Endothelial cell of umbilical vein (primary cell): ENCODE results near the gene UBASH3A. TPM values are rescaled to one million over a fixed set of nuclear protein-coding genes. Genes with fewer than 3 reads are reported as not detected.

Experiments used
- BruUV-seq: library from RNA; stranded (reverse); fragments of 400-500 nt; replicated peaks from 2 replicates; lab custom pipeline; 2021; lab: Mats Ljungman, UMichigan
- CTCF ChIA-PET: fragments of 300-600, 350-600 bp; sonication (Branson Sonifier 250); formaldehyde crosslinking; loops from one replicate; lab custom pipeline; 2021; ENCODE audit warnings: antibody characterized with exemption, inconsistent platforms; lab: Charles Lee
- POLR2A ChIA-PET: fragments of 300-600, 350-600 bp; sonication (Branson Sonifier 250); formaldehyde crosslinking; loops from one replicate; lab custom pipeline; 2021; ENCODE audit warnings: antibody characterized with exemption, inconsistent platforms; lab: Charles Lee
- DNase-seq: peaks from one replicate; pipeline ENCODE4 v3.0.0-alpha.2; 2011; ENCODE audit warnings: low read depth, low spot score
- FAIRE-seq: peaks from 2 replicates; lab custom pipeline; 2011; peaks lifted over from hg19 to GRCh38; lab: Jason Lieb, UNC
- H2AFZ ChIP-seq: 2 replicates; pipeline ENCODE4 v1.6.0; 2012; ENCODE audit warnings: low read depth, low read length, control low read depth, inconsistent platforms
- H3K27ac ChIP-seq: 2 replicates; pipeline ENCODE4 v1.5.1; 2011; ENCODE audit warnings: low read depth, mild to moderate bottlenecking, control low read depth, low read length, moderate library complexity; ENCODE audit not compliant: insufficient read depth
- H3K27me3 ChIP-seq, 2 experiments: 2 replicates each; pipeline versions ENCODE4 v1.6.0 to v1.6.1; 2011; ENCODE audit warnings: low read length in 2 of 2, mixed read lengths in 1 of 2; ENCODE audit not compliant: control insufficient read depth in 2 of 2, insufficient read depth in 2 of 2
- H3K36me3 ChIP-seq, 2 experiments: 2 replicates in 1 of 2; 3 replicates in 1 of 2; pipeline ENCODE4 v1.5.1; 2011; ENCODE audit warnings: low read length in 2 of 2, mild to moderate bottlenecking in 1 of 2, moderate library complexity in 1 of 2; ENCODE audit not compliant: control insufficient read depth in 2 of 2, insufficient read depth in 2 of 2; ENCODE audit errors: extremely low read depth in 1 of 2
- H3K4me1 ChIP-seq: 3 replicates; pipeline ENCODE4 v1.5.1; 2011; ENCODE audit warnings: mild to moderate bottlenecking, low read length; ENCODE audit not compliant: control insufficient read depth, insufficient read depth; ENCODE audit errors: extremely low read depth
- H3K4me2 ChIP-seq: 2 replicates; pipeline ENCODE4 v1.6.1; 2011; ENCODE audit warnings: low read length, control low read depth, mixed read lengths; ENCODE audit not compliant: insufficient read depth
- H3K4me3 ChIP-seq, 3 experiments: fragments of 200-600 bp in 1 of 3; sonication (generic), shearing (Covaris generic) in 1 of 3; replicated peaks in 1 of 3; 2 replicates each; pipeline ENCODE4 v1.5.1; 2011 to 2016; ENCODE audit warnings: control low read depth in 3 of 3, low read length in 3 of 3, mild to moderate bottlenecking in 2 of 3, inconsistent platforms in 1 of 3, low read depth in 1 of 3, moderate library complexity in 1 of 3; ENCODE audit not compliant: insufficient read depth in 1 of 3
- H3K79me2 ChIP-seq: 2 replicates; pipeline ENCODE4 v1.6.0; 2012; ENCODE audit warnings: low read length, inconsistent platforms; ENCODE audit not compliant: control insufficient read depth, insufficient read depth
- H3K9ac ChIP-seq: replicated peaks from 2 replicates; pipeline ENCODE3; 2011; ENCODE audit warnings: low read length, control low read depth; ENCODE audit not compliant: insufficient read depth; ENCODE audit errors: extremely low read depth
- H3K9me1 ChIP-seq: replicated peaks from 3 replicates; pipeline ENCODE4 v1.6.0; 2011; ENCODE audit warnings: mild to moderate bottlenecking, low read length; ENCODE audit not compliant: control insufficient read depth, insufficient read depth; ENCODE audit errors: extremely low read depth
- H3K9me3 ChIP-seq: replicated peaks from 2 replicates; pipeline ENCODE4 v1.5.1; 2012; ENCODE audit warnings: low read length, inconsistent platforms; ENCODE audit not compliant: control insufficient read depth, insufficient read depth
- H4K20me1 ChIP-seq: replicated peaks from 2 replicates; pipeline ENCODE3; 2011; ENCODE audit warnings: mild to moderate bottlenecking, low read length; ENCODE audit not compliant: control insufficient read depth, insufficient read depth; ENCODE audit errors: extremely low read depth
- EZH2 ChIP-seq: IDR thresholded peaks from 2 replicates; pipeline ENCODE4 v1.6.1; 2012; ENCODE audit warnings: borderline replicate concordance, low read depth, mild to moderate bottlenecking, moderate library complexity, low read length, inconsistent platforms; ENCODE audit not compliant: severe bottlenecking
- FOS ChIP-seq: IDR thresholded peaks from 2 replicates; pipeline ENCODE4 v1.6.1; 2011; ENCODE audit warnings: mild to moderate bottlenecking, low read length, moderate library complexity, borderline replicate concordance; ENCODE audit not compliant: insufficient read depth
- GATA2 ChIP-seq: IDR thresholded peaks from 2 replicates; pipeline ENCODE4 v1.7.0; 2011; ENCODE audit warnings: low read depth, mild to moderate bottlenecking, moderate library complexity, mixed read lengths, low read length; ENCODE audit not compliant: insufficient read length, insufficient read depth
- JUN ChIP-seq: IDR thresholded peaks from 2 replicates; pipeline ENCODE4 v1.6.1; 2011; ENCODE audit warnings: borderline replicate concordance, low read depth; ENCODE audit not compliant: insufficient read length, insufficient read depth
- MYC ChIP-seq: IDR thresholded peaks from one replicate; pipeline ENCODE4 v1.6.1; 2011; ENCODE audit warnings: mild to moderate bottlenecking, low read depth, low read length
- POLR2A ChIP-seq: IDR thresholded peaks from 2 replicates; pipeline ENCODE4 v1.6.1; 2012; ENCODE audit warnings: low read depth, mild to moderate bottlenecking, control low read depth, low read length
- POLR2AphosphoS5 ChIP-seq: IDR thresholded peaks from 2 replicates; pipeline ENCODE4 v1.6.1; 2012; ENCODE audit warnings: low read depth, mild to moderate bottlenecking, control low read depth, low read length, moderate library complexity; ENCODE audit not compliant: insufficient read depth
- dilution Hi-C: fragments of 300-500 bp; cut with MboI; formaldehyde crosslinking; loops from one replicate; pipeline ENCODE4 v1.15.0; 2019; ENCODE audit warnings: low sequenced_read_pairs; ENCODE audit not compliant: extremely low pct_ligation_motif_present
- intact Hi-C: fragments of 100-400 bp; cut with micrococcal nuclease; formaldehyde crosslinking; loops from one replicate; pipeline ENCODE4 v1.10.0; 2022
- polyA plus RNA-seq, 4 experiments: library from polyadenylated mRNA; depleted of rRNA in 3 of 4; stranded (reverse) in 3 of 4; unstranded in 1 of 4; fragments of >200 nt; gene quantifications; 2 replicates each; pipeline versions ENCODE4 v1.2.1 to v1.2.3, GENCODE V29; 2011 to 2012; ENCODE audit warnings: missing spikeins in 1 of 4
- total RNA-seq: library from RNA; stranded (reverse); gene quantifications from 2 replicates; pipeline ENCODE4 v1.2.3, GENCODE V29; 2021
- TF ChIP-seq, protein P1 (sequence below): IDR thresholded peaks from 2 replicates; pipeline ENCODE4 v1.6.1; 2011; ENCODE audit not compliant: insufficient read depth, insufficient read length
- TF ChIP-seq, protein P2 (sequence below), 2 donors: IDR thresholded peaks; 1 replicate in 1 of 2; 2 replicates in 1 of 2; pipeline ENCODE4 v1.5.1; 2011; ENCODE audit warnings: low read length in 2 of 2, mild to moderate bottlenecking in 2 of 2, moderate library complexity in 2 of 2, control low read depth in 1 of 2, inconsistent platforms in 1 of 2, low read depth in 1 of 2; ENCODE audit not compliant: insufficient read depth in 1 of 2; ENCODE audit errors: extremely low read depth in 1 of 2

Gene UBASH3A
- total and polyA plus RNA-seq, 2 donors (not counting 3 experiments of a cell fraction or from before 2014, with no cell fraction given) = not detected

DNA sequence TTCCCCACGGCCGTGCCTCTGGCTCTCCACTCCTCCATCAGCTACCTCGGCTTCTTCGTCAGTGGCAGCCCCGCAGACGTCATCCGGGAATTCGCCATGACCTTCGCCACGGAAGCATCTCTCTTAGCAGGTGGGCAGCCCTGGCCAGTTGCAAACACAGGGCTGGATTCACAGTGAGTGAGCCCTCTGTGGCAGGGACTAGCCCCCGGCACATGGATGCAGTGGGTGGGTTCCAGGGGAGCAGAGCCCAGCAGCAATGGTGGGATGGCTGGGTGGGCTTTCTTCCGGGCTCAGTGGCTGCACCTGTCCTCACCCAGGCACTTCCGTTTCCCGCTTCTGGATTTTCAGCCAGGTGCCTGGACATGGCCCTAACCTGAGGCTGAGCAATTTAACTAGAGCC, 9.4 kb downstream of the UBASH3A start:
- CTCF ChIA-PET = no interaction called here
- no TSS peak for BruUV-seq
- FAIRE-seq = no peak

More for the DNA sequence above, 9.4 kb downstream of the UBASH3A start:
- no peak overlapping the region for H3K4me3 ChIP-seq
- no peaks in the 10 kb centered on the region for H4K20me1 ChIP-seq
- peaks cover 3 to 9% of the 10 kb centered on the region in 2 experiments for H3K27me3 ChIP-seq
- no peaks in the 10 kb centered on the region for H3K79me2 ChIP-seq
- TF ChIP-seq POLR2A (no peak), MYC (no peak), GATA2 (no peak), EZH2 (no peak), POLR2AphosphoS5 (no peak), JUN (no peak), FOS (no peak)
- TF ChIP-seq, protein P1, sequence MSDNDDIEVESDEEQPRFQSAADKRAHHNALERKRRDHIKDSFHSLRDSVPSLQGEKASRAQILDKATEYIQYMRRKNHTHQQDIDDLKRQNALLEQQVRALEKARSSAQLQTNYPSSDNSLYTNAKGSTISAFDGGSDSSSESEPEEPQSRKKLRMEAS = no peak
- TF ChIP-seq, protein P2, sequence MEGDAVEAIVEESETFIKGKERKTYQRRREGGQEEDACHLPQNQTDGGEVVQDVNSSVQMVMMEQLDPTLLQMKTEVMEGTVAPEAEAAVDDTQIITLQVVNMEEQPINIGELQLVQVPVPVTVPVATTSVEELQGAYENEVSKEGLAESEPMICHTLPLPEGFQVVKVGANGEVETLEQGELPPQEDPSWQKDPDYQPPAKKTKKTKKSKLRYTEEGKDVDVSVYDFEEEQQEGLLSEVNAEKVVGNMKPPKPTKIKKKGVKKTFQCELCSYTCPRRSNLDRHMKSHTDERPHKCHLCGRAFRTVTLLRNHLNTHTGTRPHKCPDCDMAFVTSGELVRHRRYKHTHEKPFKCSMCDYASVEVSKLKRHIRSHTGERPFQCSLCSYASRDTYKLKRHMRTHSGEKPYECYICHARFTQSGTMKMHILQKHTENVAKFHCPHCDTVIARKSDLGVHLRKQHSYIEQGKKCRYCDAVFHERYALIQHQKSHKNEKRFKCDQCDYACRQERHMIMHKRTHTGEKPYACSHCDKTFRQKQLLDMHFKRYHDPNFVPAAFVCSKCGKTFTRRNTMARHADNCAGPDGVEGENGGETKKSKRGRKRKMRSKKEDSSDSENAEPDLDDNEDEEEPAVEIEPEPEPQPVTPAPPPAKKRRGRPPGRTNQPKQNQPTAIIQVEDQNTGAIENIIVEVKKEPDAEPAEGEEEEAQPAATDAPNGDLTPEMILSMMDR (IDR thresholded peaks at IDR 0.05; ENCODE audit: extremely low read depth in 1 of 2, insufficient read depth in 1 of 2, low read depth in 1 of 2, low read length in 2 of 2) = no peak
- H3K9me3 ChIP-seq = no peaks in the 10 kb centered on the region
- no peaks in the 10 kb centered on the region for H3K4me1 ChIP-seq
- no peak overlapping the region for H3K27ac ChIP-seq
- H3K9me1 ChIP-seq = no peaks in the 10 kb centered on the region
- H3K9ac ChIP-seq = no peak overlapping the region
- intact Hi-C loops = no loop called here
- H3K36me3 ChIP-seq = no peaks in the 10 kb centered on the region
- dilution Hi-C loops = no loop called here
- POLR2A ChIA-PET = no interaction called here
- H3K4me2 ChIP-seq = no peak overlapping the region
- H2AFZ ChIP-seq = no peak overlapping the region
- no peak for DNase-seq
